ENCODE measurements around the gene CALHM1.
A peak's percentile ranks its signal among the peaks of the same experiment; 100 is the strongest.

CALHM1 gene

DNA sequence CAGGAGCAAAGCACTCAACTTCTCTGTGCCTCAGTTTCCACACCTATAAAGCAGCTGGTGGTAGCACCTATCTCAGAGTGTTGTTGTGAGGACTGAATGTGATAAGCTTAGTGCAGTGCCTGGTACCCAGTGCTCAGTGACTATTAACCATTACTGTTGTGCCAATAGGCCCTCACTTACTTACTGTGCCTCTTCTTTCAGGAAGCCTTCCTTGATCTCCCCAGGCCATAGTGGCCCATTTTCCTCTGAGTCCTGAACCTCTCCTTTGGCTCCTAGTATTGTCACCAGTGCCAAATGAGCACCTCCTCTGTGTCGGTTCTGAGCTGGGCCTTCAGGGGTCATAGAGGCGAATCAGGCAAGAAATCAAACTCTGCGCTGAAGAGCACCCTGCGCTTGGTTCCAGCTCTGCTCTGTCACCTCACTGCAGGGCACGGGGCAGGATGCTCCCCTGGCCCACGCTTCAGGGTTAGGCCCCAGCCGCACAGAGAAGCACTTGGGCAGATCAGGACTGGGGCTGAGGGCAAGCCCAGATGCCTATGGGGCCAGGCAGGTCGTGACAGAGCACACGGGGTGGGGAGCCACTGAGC, 2.5 kb downstream of the CALHM1 start:
- no peak for DNase-seq (ENCODE audit: low read depth in 2 of 3, low spot score in 1 of 3)

GRCh38 chr10:103455235-103455634, 3.5 kb downstream of the CALHM1 start:
- no peak for DNase-seq (ENCODE audit: low read depth in 2 of 3, low spot score in 1 of 3)

GRCh38 chr10:103454026-103454425, 4.7 kb downstream of the CALHM1 start:
- no peak for DNase-seq (ENCODE audit: low read depth in 2 of 3, low spot score in 1 of 3)

DNA sequence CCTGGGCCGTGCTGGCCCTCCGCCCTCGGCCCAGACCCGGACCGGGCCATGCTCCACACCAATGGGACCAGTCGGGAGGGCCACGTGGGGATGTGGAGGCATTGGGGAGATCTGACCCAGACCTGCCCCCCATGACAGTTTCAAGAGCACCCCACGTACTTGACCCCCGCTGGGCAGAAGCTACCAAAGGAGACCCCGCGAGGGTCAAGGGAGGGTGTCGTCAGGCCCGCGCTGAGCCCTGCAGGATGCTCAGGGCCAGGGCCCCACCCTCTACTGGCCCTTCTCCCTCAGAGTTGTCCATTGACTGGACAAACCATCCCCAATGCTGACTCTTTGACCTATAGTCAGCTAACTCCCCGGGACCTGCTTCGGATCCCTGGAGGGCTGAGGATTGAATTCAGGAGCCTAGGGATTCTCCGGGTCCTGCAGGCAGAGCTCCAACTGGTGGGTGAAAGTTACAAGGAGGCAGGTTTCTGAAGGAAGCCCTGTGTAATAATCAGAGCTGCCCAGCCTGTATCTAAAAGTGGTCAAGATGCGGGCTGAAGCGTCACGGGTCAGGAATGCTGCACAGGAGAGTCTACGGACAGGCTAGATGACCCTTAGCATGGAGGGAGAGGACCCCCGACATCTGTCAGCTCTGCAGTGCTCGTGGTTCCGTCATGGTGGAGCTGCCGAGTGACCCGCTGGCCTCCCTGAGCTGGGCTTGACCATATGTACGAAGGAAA, 6.0 kb downstream of the CALHM1 start:
- no peak for DNase-seq (ENCODE audit: low read depth in 2 of 3, low spot score in 1 of 3)

DNA sequence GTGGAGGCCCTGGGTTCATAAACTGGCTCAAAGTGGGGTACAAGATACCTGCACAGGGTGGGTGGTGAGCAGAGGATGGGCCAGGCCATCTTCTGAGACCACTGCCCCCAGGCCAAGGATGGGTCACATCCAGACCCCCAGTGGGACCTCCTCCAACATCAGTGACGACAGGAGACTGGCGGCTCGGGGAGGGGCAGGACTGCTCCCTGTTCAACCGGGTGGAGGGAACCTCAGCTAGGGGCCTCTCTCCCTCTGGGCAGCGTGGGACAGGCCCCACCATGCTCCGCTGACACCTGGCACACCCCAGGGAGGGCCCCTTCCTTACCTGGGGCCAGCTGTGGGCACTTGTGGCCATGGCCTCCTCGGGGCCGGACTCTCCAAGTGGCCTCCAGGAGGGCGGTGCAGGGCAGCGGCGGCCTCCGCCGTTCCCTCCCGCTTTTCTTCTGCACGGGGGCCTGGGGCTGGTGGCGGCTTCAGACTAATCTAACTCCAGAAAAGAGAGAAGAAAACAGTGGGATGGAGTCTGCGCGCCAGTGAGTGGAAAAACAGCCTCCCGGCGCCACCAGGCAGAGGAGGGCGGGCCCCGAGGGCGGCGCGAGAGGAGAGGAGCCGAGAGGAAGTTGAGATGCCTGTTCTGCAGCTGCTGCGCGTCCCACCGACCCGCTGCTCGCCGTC, 6.7 kb downstream of the CALHM1 start, which contains the start of gene CALHM2:
TSS of gene CALHM2 (minus strand) at position 540 of the 675 bp plus-strand sequence. CDS start 2,429 bp downstream, outside the sequence.
- peak; percentile 29 to 58 (median 46) for DNase-seq (ENCODE audit: low read depth in 2 of 3, low spot score in 1 of 3)

GRCh38 chr10:103451091-103451813, 7.4 kb downstream of the CALHM1 start:
- peak in 1 of 3 donors; percentile 34 for DNase-seq (ENCODE audit: low read depth in 2 of 3, low spot score in 1 of 3)

GRCh38 chr10:103450201-103450695, 8.5 kb downstream of the CALHM1 start:
- DNase-seq (ENCODE audit: low read depth in 2 of 3, low spot score in 1 of 3): no peak

GRCh38 chr10:103449208-103450144, 9.2 kb downstream of the CALHM1 start:
- DNase-seq (ENCODE audit: low read depth in 2 of 3, low spot score in 1 of 3): no peak

DNA sequence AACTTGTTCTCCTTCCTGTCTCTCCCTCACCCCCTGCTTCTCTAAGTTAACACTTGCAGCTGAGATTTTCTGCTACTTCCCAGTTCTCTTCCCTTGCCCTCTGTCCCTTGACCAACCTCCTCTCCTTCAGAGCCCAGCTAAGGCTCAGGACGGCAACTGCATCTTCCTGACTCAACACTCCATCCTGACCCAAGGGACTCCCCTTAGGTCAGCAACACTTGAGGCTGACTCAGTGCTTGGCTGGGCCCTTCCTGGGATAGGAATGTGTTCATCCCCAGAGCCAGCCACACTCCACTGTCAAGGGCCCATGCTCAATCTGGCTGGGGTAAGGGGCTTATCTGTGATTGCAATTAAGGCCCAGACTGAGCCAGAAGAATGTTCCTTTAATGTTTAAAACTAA, 10.0 kb downstream of the CALHM1 start:
- DNase-seq (ENCODE audit: low read depth in 2 of 3, low spot score in 1 of 3): no peak

DNA sequence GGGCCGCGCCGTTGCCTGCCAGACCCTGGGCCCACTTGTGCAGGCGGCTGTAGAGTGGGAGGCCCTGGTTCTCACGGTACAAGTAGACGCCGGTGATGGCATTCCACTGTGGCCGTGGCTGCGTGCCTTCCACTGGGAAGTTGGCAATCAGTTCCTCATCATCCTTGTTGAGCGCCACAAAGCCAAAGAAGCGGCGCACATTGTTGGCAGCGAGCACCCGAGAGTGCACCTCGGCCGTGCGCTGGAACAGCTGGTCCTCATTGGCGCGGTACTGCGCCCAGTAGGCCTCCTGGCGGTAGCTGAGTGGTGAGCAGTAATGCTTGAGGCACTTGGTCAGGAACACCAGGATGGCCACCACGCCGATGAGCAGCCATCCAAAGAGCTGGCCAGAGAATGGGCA, 11.5 kb downstream of the CALHM1 start:
- DNase-seq (ENCODE audit: low read depth in 2 of 3, low spot score in 1 of 3): no peak

DNA sequence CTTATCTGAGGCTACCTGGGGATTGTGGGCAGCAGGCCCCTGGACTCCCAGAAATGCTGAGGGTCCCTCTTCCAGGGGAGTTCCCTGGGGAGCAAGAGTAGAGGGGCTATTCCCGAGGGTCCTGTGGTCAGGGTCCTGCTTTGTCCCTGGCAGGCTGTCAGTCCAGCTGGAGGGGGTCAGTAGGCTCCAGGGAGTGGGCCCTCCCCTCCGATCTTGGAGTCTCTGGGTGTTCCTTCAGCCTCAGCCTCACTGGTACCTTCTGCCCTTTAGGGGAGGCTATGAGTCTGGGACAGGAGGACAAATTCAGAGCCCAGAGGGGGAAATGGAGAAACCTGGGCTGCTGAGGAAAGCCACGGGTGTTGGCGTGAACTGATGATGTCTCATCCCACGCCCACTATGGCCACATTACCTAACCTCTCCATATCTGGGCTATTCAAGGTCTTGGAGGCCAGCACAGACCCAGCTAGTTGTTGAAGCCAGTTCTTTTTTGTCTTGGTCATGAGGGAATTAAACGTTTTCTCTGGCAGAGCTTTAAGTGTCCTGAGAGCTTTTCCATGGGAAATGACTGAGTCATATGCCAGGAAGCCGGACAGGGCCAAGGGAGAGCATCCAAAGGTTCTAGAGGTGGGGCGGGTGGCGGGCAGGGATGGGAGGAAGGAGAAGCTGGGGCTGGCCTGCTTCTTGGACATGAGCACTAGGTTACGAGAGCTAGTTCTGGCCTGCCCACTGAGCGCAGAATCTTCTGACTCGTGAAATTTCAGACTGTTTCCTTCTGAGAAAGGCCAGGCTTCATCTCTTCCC, 12.7 kb downstream of the CALHM1 start:
- no peak for DNase-seq (ENCODE audit: low read depth in 2 of 3, low spot score in 1 of 3)

DNA sequence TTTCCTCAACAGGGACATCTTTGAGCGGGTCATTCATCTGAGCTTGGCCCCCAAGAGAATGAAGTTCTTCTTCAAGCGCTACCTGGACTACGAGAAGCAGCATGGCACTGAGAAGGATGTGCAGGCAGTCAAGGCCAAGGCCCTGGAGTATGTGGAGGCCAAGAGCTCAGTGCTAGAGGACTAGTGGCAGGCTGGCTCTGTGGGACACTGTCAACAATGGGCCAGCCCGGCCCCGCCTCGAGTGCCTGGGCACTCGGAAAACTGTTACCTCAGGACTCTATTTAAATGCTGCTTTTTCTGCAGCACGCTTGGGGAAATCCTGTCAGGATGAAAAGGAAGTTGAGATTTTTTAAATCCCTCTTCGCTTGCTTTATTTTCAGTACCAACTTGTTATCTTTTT, 13.3 kb downstream of the CALHM1 start:
- no peak for DNase-seq (ENCODE audit: low read depth in 2 of 3, low spot score in 1 of 3)

DNA sequence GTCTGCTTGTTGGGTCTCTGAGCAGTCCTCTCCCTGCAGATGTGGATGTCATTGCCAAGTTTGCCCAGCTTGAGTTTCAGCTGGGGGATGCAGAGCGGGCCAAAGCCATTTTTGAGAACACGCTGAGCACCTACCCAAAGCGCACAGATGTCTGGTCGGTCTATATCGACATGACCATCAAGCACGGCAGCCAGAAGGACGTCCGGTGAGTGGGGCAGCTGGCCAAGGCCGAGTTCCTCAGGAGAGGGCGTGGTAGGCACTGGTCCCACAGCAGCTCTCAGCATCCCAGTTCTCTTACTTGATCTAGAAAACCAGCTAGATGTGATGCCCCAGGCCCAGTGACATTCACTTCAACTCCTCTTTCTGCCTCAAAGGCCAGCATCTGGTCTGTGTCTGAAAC, 14.2 kb downstream of the CALHM1 start:
- DNase-seq (ENCODE audit: low read depth in 2 of 3, low spot score in 1 of 3): no peak

DNA sequence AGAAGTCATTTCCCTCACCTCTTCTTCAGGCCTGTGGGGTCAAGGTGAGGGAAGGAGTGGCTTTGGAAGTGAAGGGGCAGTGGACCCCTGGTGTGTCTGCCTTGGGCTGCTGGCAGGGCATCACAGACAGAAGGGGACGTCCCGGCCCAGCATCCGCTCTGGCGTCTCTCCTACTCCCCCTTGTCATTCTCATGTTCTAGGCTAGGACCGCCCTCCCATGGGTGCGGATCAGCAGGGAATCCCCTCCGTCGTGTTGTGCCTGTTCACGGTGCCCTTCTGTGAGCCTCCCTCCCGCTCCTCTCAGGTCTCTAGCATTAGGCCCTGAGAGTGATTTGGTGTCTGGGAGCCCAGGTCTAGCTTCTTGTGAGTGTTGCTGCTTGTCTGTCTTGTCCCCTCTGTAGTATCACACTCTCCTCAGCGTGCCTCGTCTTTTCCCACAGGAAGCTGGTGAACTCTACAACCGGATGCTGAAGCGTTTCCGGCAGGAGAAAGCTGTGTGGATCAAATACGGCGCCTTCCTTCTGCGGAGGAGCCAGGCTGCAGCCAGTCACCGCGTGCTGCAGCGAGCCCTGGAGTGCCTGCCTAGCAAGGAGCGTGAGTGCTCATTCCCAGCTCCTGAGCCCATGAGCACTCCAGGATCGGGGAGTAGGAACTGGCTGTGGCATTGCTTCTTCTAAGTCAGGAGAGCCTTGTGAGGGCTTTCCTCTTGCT, 15.1 kb downstream of the CALHM1 start:
- DNase-seq (ENCODE audit: low read depth in 2 of 3, low spot score in 1 of 3): no peak

GRCh38 chr10:103442031-103442461, 16.7 kb downstream of the CALHM1 start:
- DNase-seq (ENCODE audit: low read depth in 2 of 3, low spot score in 1 of 3): no peak

DNA sequence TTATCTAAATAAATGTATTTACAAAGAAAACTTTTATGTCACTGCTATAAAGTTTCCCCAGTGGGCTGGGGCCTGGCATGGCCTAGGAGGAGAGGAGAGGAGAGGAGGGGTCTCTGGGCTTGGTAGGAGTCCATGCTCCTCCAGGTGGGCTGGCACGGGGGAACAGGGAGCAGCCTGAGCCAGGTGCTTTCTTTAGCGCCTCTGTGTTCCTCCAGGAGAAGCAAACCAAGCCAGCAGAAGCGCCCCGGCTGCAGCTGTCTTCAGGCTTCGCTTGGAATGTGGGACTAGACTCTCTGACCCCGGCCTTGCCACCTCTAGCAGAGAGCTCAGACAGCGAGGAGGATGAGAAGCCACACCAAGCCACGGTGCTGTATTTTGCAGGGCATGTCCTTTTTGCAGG, 17.1 kb downstream of the CALHM1 start:
- no peak for DNase-seq (ENCODE audit: low read depth in 2 of 3, low spot score in 1 of 3)

DNA sequence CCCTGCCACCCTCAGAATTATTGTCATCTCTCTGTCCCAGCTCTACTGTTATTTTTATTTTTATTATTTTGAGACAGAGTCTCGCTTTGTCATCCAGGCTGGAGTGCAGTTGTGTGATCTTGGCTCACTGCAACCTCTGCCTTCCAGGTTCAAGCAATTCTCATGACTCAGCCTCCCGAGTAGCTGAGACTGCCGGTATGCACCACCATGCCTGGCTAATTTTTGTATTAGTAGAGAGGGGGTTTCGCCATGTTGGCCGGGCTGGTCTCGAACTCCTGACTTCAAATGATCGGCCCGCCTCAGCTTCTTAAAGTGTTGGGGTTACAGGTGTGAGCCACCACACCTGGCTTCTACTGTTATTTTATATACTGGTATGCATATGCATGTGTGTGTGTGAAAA, 17.5 kb downstream of the CALHM1 start:
- no peak for DNase-seq (ENCODE audit: low read depth in 2 of 3, low spot score in 1 of 3)

- DNase-seq (ENCODE audit: low read depth in 2 of 3, low spot score in 1 of 3): no peak
Observed at GRCh38 chr10:103440416-103440815, 18.3 kb downstream of the CALHM1 start.

- no peak for DNase-seq (ENCODE audit: low read depth in 2 of 3, low spot score in 1 of 3)
Observed at GRCh38 chr10:103439776-103440175, 18.9 kb downstream of the CALHM1 start.

Data from stimulated activated CD4-positive, alpha-beta T cell treated with anti-CD3 and anti-CD28 coated beads, Interleukin-12 subunit alpha, Interleukin-12 subunit beta, amount 100 ng/mL, for 48 hours (primary cell).